ENCODE data around the gene TMEM43.
A peak's percentile ranks its signal among the peaks of the same experiment; 100 is the strongest.

The TMEM43 gene

GRCh38 chr3:14138109-14138877, 13.4 kb downstream of the TMEM43 start:
- DNase-seq (ENCODE audit: low spot score) = no peak

GRCh38 chr3:14138878-14139655, 14.2 kb downstream of the TMEM43 start:
- DNase-seq (ENCODE audit: low spot score) = peak; percentile 61

GRCh38 chr3:14139771-14140170, 14.9 kb downstream of the TMEM43 start:
- no peak for DNase-seq (ENCODE audit: low spot score)

- peak; percentile 45 for DNase-seq (ENCODE audit: low spot score)
Measured at GRCh38 chr3:14140668-14141067, 15.8 kb downstream of the TMEM43 start.

- no peak for DNase-seq (ENCODE audit: low spot score)
Measured at GRCh38 chr3:14141144-14141543, 16.3 kb downstream of the TMEM43 start.

- no peak for DNase-seq (ENCODE audit: low spot score)
Measured at GRCh38 chr3:14141602-14142341, 16.9 kb downstream of the TMEM43 start.

- DNase-seq (ENCODE audit: low spot score) = no peak
Measured at GRCh38 chr3:14142567-14143270, 17.9 kb downstream of the TMEM43 start.

GRCh38 chr3:14143271-14144225, 18.7 kb downstream of the TMEM43 start:
- no peak for DNase-seq (ENCODE audit: low spot score)

GRCh38 chr3:14144423-14145075, 19.7 kb downstream of the TMEM43 start:
- DNase-seq (ENCODE audit: low spot score) = no peak

GRCh38 chr3:14145236-14145635, 20.4 kb downstream of the TMEM43 start:
- DNase-seq (ENCODE audit: low spot score) = no peak

GRCh38 chr3:14145670-14146380, 21.0 kb downstream of the TMEM43 start:
- peak; percentile 63 for DNase-seq (ENCODE audit: low spot score)

- DNase-seq (ENCODE audit: low spot score) = peak; percentile 60
Measured at GRCh38 chr3:14146381-14147065, 21.7 kb downstream of the TMEM43 start.

GRCh38 chr3:14147066-14147435, 22.2 kb downstream of the TMEM43 start:
- DNase-seq (ENCODE audit: low spot score) = no peak

- no peak for DNase-seq (ENCODE audit: low spot score)
Measured at GRCh38 chr3:14147617-14148016, 22.8 kb downstream of the TMEM43 start.

- peak; percentile 30 for DNase-seq (ENCODE audit: low spot score)
Measured at GRCh38 chr3:14148041-14148985, 23.5 kb downstream of the TMEM43 start.

- DNase-seq (ENCODE audit: low spot score) = no peak
Measured at GRCh38 chr3:14150078-14150477, 25.2 kb downstream of the TMEM43 start.

GRCh38 chr3:14150491-14151230, 25.8 kb downstream of the TMEM43 start:
- DNase-seq (ENCODE audit: low spot score) = no peak
